GM18909 (cell line): ENCODE results near the gene OR10S1.
"Not testable (repeated sequence)": the region's sequence is repeated elsewhere in the genome, so short reads cannot be mapped to it uniquely, and the experiment has no call there.

Experiments
- ATAC-seq: cut with Tn5 transposase; IDR thresholded peaks from one replicate; pipeline ENCODE4 v1.9.1; 2021; ENCODE audit warnings: mild to moderate bottlenecking; ENCODE audit not compliant: unreplicated experiment, poor library complexity

The OR10S1 gene

DNA sequence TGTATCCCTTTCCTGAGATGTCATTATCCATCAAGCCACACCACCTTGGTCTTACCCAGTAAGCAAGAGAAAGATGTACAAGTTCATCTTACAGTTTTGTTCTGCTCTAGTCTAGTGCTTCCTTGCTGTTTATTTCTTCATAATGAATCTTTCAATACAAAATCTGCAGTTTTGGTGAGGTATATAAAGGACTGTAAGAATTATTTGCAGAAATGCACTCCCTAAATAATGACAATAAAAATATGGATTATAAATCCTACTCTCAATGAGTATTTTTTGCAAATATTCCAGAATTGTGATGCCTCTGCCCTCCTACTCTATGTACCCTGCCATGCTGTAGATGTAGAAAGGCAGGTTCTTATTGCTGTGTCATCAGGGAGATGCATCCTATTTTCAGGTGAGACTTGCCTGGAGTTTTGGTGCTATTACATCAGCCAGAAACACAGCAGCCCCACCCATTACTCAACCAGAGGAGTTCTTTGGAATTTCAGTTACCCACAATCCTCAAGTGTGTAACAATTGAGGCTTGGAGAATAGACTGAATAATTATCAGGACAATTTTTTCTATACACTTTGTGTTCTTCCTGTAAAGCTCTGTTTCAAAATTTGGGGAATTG lies at the start of gene OR10S1:
Gene OR10S1, minus strand, starts transcription at position 51 of the 617 bp plus-strand sequence. CDS start 117 bp downstream, outside the sequence.
- ATAC-seq = no peak

DNA sequence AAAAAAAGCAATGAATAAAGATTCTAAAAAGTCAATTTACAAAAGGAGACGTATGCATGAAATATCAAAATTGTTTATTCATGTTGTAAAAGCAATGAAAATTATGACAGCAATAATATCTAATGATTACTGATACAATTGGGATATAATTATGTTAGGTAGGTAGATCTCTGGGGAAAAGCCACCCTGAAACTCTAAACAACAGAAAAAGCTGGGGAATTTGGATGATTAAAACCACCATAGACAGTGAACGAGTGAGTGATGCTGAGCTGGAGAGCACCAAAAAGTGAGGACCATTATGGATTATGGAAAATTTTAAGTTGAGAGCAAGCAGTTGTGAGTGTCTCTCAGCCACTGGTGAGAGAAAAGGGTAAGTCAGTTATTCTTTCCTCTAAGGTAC lies 48.9 kb upstream of the OR10S1 start, which contains the start of gene OR10G8:
Gene OR10G8, plus strand, starts transcription at position 301 of the 400 bp plus-strand sequence. CDS start 2,825 bp downstream, outside the sequence.
- ATAC-seq = no peak

DNA sequence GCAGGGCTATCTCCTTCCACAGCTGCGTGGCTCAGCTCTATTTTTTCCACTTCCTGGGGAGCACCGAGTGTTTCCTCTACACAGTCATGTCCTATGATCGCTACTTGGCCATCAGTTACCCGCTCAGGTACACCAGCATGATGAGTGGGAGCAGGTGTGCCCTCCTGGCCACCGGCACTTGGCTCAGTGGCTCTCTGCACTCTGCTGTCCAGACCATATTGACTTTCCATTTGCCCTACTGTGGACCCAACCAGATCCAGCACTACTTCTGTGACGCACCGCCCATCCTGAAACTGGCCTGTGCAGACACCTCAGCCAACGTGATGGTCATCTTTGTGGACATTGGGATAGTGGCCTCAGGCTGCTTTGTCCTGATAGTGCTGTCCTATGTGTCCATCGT lies 38.3 kb upstream of the OR10S1 start:
- ATAC-seq = not testable (repeated sequence)

DNA sequence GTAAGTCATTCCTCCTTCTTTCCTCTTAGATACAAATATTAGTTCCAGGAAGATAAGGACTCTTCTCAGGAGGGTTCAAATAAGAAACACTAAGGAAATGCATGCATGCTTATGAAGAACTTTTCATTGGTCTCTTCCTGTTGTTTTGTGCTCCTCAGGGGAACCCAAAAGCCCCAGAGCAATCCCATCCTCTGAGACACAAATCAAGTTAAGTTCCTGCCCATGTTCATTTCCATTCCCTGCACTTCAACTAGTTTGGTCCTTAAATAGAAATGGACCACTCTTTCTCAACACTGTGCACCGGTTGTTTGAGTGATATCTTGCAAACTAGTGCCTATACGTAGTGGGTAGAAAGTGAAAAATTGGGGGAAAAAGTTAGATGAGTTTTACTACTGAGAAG lies 35.1 kb upstream of the OR10S1 start, which contains the start of gene OR10G4:
Gene OR10G4, plus strand, starts transcription at position 301 of the 400 bp plus-strand sequence. CDS start 2,578 bp downstream, outside the sequence.
- no peak for ATAC-seq

DNA sequence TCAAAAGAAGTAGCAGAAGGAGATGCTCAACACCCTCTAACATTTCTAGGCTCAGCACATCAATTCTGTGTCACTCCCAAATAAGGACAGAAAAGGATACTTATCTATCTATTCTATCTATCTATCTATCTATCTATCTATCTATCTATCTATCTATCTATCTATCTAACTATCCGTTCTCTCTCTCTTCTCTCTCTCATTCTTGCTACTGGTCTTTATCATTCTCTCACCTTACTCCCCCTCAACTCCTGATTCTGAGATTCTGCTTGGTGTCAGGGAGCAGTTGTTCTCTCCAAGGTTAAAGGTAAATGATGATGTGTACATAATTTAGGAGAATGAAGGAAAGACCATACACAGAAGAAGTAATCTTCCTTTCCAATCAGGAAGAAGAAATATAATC lies 17.5 kb upstream of the OR10S1 start, which contains the start of gene OR10G6:
Gene OR10G6, minus strand, starts transcription at position 43 of the 400 bp plus-strand sequence. Its CDS starts 0 bp downstream, at position 43.
- ATAC-seq = no peak

- no peak for ATAC-seq
These were observed 1.7 kb upstream of the OR10S1 start for GRCh38 chr11:123979311-123979710.

GRCh38 chr11:123976770-123977560 lies 616 bp downstream of the OR10S1 start:
- ATAC-seq = no peak

DNA sequence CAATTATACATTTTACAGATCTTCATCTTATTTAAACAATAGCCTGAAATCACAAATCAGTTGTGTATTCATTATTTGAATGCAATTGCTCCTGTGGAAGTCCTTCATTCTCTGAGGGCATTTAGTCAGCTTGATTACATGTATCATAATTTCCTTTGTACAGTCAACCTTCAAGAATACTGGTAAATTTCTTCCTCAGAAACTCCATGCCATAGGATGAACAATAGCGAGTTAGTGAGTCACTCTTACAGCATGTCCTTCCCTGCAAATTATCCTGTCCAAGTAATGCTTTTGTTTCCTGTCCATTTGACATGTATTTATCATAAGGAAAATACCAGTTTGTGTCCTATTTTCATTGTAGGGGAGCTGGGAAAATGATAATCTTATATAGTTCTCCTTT lies 3.8 kb downstream of the OR10S1 start:
- no peak for ATAC-seq

- no peak for ATAC-seq
These were observed 20.8 kb downstream of the OR10S1 start for GRCh38 chr11:123956752-123957151.

DNA sequence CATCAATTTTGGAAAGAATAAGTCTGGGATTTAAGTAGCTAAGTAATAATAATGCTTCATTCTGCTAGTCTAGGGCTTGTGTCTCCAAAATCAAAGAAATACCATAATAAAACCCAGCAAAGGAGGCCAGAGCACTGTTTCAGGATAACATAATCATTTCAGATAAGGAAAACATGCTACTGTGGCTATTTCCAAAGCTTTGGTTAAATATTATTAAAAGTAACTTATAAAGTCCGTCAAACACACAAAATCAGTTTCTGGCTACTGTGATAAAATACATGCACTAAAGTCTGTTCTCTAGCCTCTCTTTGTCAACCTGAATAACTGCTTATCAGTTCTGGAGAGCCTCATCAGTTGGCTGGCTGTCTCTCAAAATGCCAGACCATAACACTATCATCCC lies 32.4 kb downstream of the OR10S1 start:
- no peak for ATAC-seq

DNA sequence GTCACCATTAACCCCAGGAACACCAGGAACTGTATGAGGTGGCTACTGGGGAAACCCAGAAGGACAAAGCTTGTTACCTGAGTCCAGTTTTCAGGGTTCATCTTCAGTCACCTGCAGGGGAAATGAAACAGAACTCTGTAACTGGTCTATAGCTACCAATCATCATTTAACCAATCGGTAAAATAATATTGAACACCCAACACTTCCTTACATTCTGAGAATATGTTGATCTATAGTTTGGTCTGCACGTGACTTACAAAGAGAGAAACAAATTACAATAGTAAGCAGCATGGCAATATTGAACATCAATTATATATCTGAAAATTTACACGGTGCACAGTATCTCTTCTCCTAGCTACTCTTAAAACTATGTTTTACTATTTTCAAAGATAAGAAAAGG lies 33.8 kb downstream of the OR10S1 start, which contains the start of gene OR6T1:
Gene OR6T1, minus strand, starts transcription at position 101 of the 400 bp plus-strand sequence. Its CDS starts 0 bp downstream, at position 101.
- no peak for ATAC-seq

DNA sequence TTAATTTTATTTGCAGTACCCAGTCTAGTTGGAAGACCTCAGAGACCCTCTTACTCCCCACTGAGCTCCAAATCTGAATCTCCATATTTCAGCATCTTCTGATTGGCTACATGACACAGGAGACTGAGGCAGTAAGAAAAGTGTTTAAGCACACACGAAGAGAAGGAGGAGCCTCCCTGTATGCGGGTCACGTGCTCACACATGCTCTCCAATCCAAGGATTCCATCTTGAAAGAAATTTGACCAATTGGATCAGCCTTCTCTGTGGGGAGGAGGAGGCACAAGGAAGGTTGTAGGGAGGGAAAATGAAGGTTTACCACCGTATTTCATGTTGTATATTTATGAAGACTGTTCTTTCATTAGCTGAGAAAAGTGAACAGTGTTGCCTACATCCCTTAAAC lies 35.2 kb downstream of the OR10S1 start:
- ATAC-seq = no peak

GRCh38 chr11:123939317-123939716 lies 38.3 kb downstream of the OR10S1 start, which contains the start of gene OR4D5:
Gene OR4D5, plus strand, starts transcription at chr11:123939617. Its CDS starts 0 bp downstream, at chr11:123939617.
- no peak for ATAC-seq
